HCT116 (cell line): ENCODE results near the gene HNRNPL. TPM values are rescaled to one million over a fixed set of nuclear protein-coding genes. Genes with fewer than 3 reads are reported as not detected.
"Not testable (repeated sequence)": the region's sequence is repeated elsewhere in the genome, so short reads cannot be mapped to it uniquely, and the experiment has no call there.

Experiments used
- ATAC-seq: fragments of 200-7000 bp; cut with Tn5 transposase; 2 replicates; pipeline ENCODE4 v1.9.1; 2020; ENCODE audit warnings: mild to moderate bottlenecking, moderate library complexity
- BruUV-seq: library from RNA; stranded (reverse); fragments of 400-500 nt; replicated peaks from 2 replicates; lab custom pipeline; 2021; lab: Mats Ljungman, UMichigan
- CTCF ChIA-PET: fragments of 300-600 bp; sonication (Branson Sonifier 250); formaldehyde crosslinking; loops from one replicate; lab custom pipeline; 2021; ENCODE audit warnings: antibody characterized with exemption; lab: Charles Lee
- POLR2A ChIA-PET: fragments of 300-600, 350-600 bp; sonication (Branson Sonifier 250); formaldehyde crosslinking; loops from one replicate; lab custom pipeline; 2021; ENCODE audit warnings: antibody characterized with exemption; lab: Charles Lee
- RAD21 ChIA-PET, 2 experiments: fragments of 300-600 bp; sonication (Branson Sonifier 250); formaldehyde crosslinking; loops; one replicate each; lab custom pipeline; 2023; ENCODE audit warnings: low total read pairs in 2 of 2; ENCODE audit not compliant: uncharacterized antibody in 2 of 2, unreplicated experiment in 2 of 2, low non-redundant PET in 1 of 2; lab: Charles Lee
- DNase-seq: peaks from one replicate; pipeline ENCODE4 v3.0.0-alpha.2; 2010; ENCODE audit warnings: low read depth, low spot score
- H2AFZ ChIP-seq: fragments of 200-600 bp; shearing (Covaris generic), sonication (generic); 2 replicates; pipeline ENCODE4 v1.6.1; 2017; ENCODE audit warnings: low read depth, mixed run types, mixed read lengths, antibody characterized with exemption, low read length; ENCODE audit not compliant: poor library complexity, severe bottlenecking
- H3K27ac ChIP-seq: 2 replicates; pipeline ENCODE4 v1.5.1; 2012; ENCODE audit warnings: low read depth, low read length
- H3K27me3 ChIP-seq: fragments of 200-600 bp; sonication (generic); 2 replicates; pipeline ENCODE4 v1.6.1; 2016; ENCODE audit warnings: mixed run types, low read length, mixed read lengths; ENCODE audit not compliant: insufficient read depth
- H3K36me3 ChIP-seq, 2 experiments: fragments of 200-500 bp in 1 of 2; fragments of 200-600 bp in 1 of 2; sonication (Bioruptor generic) in 1 of 2; sonication (generic) in 1 of 2; 2 replicates each; pipeline versions ENCODE4 v1.5.1 to v1.6.1; 2014 to 2016; ENCODE audit warnings: low read length in 2 of 2, inconsistent platforms in 1 of 2, mixed read lengths in 1 of 2, mixed run types in 1 of 2; ENCODE audit not compliant: insufficient read depth in 2 of 2, control insufficient read depth in 1 of 2
- H3K4me1 ChIP-seq, 2 experiments: fragments of 200-600 bp in 1 of 2; sonication (generic) in 1 of 2; 2 replicates each; pipeline versions ENCODE4 v1.5.1 to v1.6.1; 2012 to 2017; ENCODE audit warnings: low read length in 2 of 2, inconsistent platforms in 1 of 2, mild to moderate bottlenecking in 1 of 2, mixed read lengths in 1 of 2, mixed run types in 1 of 2, moderate library complexity in 1 of 2; ENCODE audit not compliant: insufficient read depth in 2 of 2, control insufficient read depth in 1 of 2
- H3K4me2 ChIP-seq: fragments of 200-600 bp; sonication (generic); 2 replicates; pipeline ENCODE4 v1.6.1; 2017; ENCODE audit warnings: mixed run types, low read length, mixed read lengths
- H3K4me3 ChIP-seq, 2 experiments: fragments of 200-600 bp in 1 of 2; sonication (generic) in 1 of 2; replicated peaks in 1 of 2; 2 replicates each; pipeline ENCODE4 v1.5.1; 2011 to 2016; ENCODE audit warnings: low read length in 2 of 2, control low read depth in 1 of 2, low read depth in 1 of 2, mild to moderate bottlenecking in 1 of 2, mixed read lengths in 1 of 2, mixed run types in 1 of 2
- H3K79me2 ChIP-seq: fragments of 200-600 bp; sonication (generic); 2 replicates; pipeline ENCODE4 v1.6.1; 2017; ENCODE audit warnings: mild to moderate bottlenecking, mixed run types, low read length, moderate library complexity, mixed read lengths; ENCODE audit not compliant: insufficient read depth
- H3K9ac ChIP-seq: fragments of 200-600 bp; sonication (generic); 2 replicates; pipeline ENCODE4 v1.6.1; 2016; ENCODE audit warnings: low read length, mixed read lengths
- H3K9me2 ChIP-seq: fragments of 200-600 bp; sonication (generic), shearing (Covaris generic); 2 replicates; pipeline ENCODE4 v1.6.1; 2017; ENCODE audit warnings: mixed run types, mild to moderate bottlenecking, moderate library complexity; ENCODE audit not compliant: insufficient read depth
- H3K9me3 ChIP-seq, 2 experiments: fragments of 200-500 bp in 1 of 2; fragments of 200-600 bp in 1 of 2; sonication (Bioruptor generic) in 1 of 2; sonication (generic) in 1 of 2; 2 replicates each; pipeline ENCODE4 v1.6.1; 2014 to 2017; ENCODE audit warnings: low read length in 2 of 2, mixed read lengths in 2 of 2, inconsistent platforms in 1 of 2, low read depth in 1 of 2, mild to moderate bottlenecking in 1 of 2, mixed run types in 1 of 2, moderate library complexity in 1 of 2; ENCODE audit not compliant: control insufficient read depth in 1 of 2, insufficient read depth in 1 of 2
- H4K20me1 ChIP-seq: fragments of 200-600 bp; sonication (generic), shearing (Covaris generic); 2 replicates; pipeline ENCODE4 v1.6.1; 2017; ENCODE audit warnings: mixed run types, mild to moderate bottlenecking, moderate library complexity; ENCODE audit not compliant: insufficient read depth
- ATF3 ChIP-seq: IDR thresholded peaks from 2 replicates; pipeline ENCODE4 v1.6.1; 2012
- CBX3 ChIP-seq: IDR thresholded peaks from 2 replicates; pipeline ENCODE4 v1.6.1; 2012; ENCODE audit warnings: low read depth
- CEBPB ChIP-seq: IDR thresholded peaks from 2 replicates; pipeline ENCODE4 v1.6.1; 2012; ENCODE audit warnings: low read depth
- ELF1 ChIP-seq: IDR thresholded peaks from 2 replicates; pipeline ENCODE4 v1.6.1; 2012; ENCODE audit warnings: low read depth, borderline replicate concordance
- EZH2 ChIP-seq: fragments of 200-600 bp; sonication (generic); IDR thresholded peaks from 2 replicates; pipeline ENCODE4 v1.6.1; 2017; ENCODE audit warnings: antibody characterized with exemption, mixed run types
- EZH2phosphoT487 ChIP-seq: fragments of 200-600 bp; IDR thresholded peaks from 2 replicates; pipeline ENCODE4 v1.6.1; 2018; ENCODE audit warnings: antibody characterized with exemption, borderline replicate concordance
- JUND ChIP-seq: IDR thresholded peaks from 2 replicates; pipeline ENCODE4 v1.6.1; 2012
- POLR2AphosphoS5 ChIP-seq: IDR thresholded peaks from 2 replicates; pipeline ENCODE4 v1.6.1; 2011; ENCODE audit warnings: mild to moderate bottlenecking, low read depth, low read length, moderate library complexity
- RAD21 ChIP-seq: IDR thresholded peaks from 2 replicates; pipeline ENCODE4 v1.6.1; 2012; ENCODE audit warnings: low read depth, mild to moderate bottlenecking
- REST ChIP-seq: IDR thresholded peaks from 2 replicates; pipeline ENCODE4 v1.6.1; 2012; ENCODE audit warnings: low read depth
- SIN3A ChIP-seq: IDR thresholded peaks from 2 replicates; pipeline ENCODE4 v1.6.1; 2012; ENCODE audit warnings: low read depth
- TCF7L2 ChIP-seq: IDR thresholded peaks from 2 replicates; pipeline ENCODE4 v1.7.0; 2011; ENCODE audit warnings: borderline replicate concordance, inconsistent platforms; ENCODE audit not compliant: insufficient read depth, insufficient read length; ENCODE audit errors: extremely low read depth
- intact Hi-C: fragments of 100-400 bp; cut with micrococcal nuclease; formaldehyde crosslinking; loops from 2 replicates; pipeline ENCODE4 v1.10.0; 2022
- total RNA-seq: library from RNA; stranded (reverse); gene quantifications from one replicate; pipeline ENCODE4 v1.2.1, GENCODE V29; 2021; ENCODE audit not compliant: unreplicated experiment

Gene HNRNPL
- total RNA-seq, 1 experiment from 2014 or later: 551 TPM

- no peaks in the 10 kb centered on the region for H3K9me2 ChIP-seq
- H3K36me3 ChIP-seq: no peaks in the 10 kb centered on the region
- no peak overlapping the region for H3K9ac ChIP-seq
- H3K4me2 ChIP-seq: no peak overlapping the region
- no peaks in the 10 kb centered on the region for H3K79me2 ChIP-seq
- no peaks in the 10 kb centered on the region for H3K9me3 ChIP-seq
- DNase-seq: no peak
- ChIA-PET POLR2A (interaction anchor here (1.1 kb wide), 1 partner anchor 14 kb away, joined by 4 read pairs; no protein-coding TSS in a partner anchor), RAD21 (no interaction called here), CTCF (no interaction called here)
- no peaks in the 10 kb centered on the region for H4K20me1 ChIP-seq
- BruUV-seq: no TSS peak
- no peak overlapping the region for H3K4me3 ChIP-seq
- no peaks in the 10 kb centered on the region for H3K27me3 ChIP-seq
- TF ChIP-seq JUND (no peak), TCF7L2 (no peak), CEBPB (no peak), EZH2phosphoT487 (no peak), EZH2 (no peak), POLR2AphosphoS5 (no peak), CBX3 (no peak), ELF1 (no peak), SIN3A (no peak), RAD21 (no peak), REST (no peak), ATF3 (no peak)
- H2AFZ ChIP-seq: no peak overlapping the region
- ATAC-seq: no peak
- intact Hi-C loops: no loop called here
- peaks cover 0 to 5% of the 10 kb centered on the region in 2 experiments; a peak in 2 of 4 replicates for H3K4me1 ChIP-seq
- H3K27ac ChIP-seq: no peak overlapping the region
Measured at GRCh38 chr19:38808741-38809140, 41.0 kb downstream of the HNRNPL start.

- not testable (repeated sequence) for DNase-seq, H3K4me2 ChIP-seq
Measured at GRCh38 chr19:38807374-38808098, 42.2 kb downstream of the HNRNPL start.

More at GRCh38 chr19:38807374-38808098, 42.2 kb downstream of the HNRNPL start:
- POLR2A ChIA-PET: interaction anchor here (1.1 kb wide), 1 partner anchor 15 kb away, joined by 4 read pairs; no protein-coding TSS in a partner anchor
- H3K36me3 ChIP-seq, H2AFZ ChIP-seq, H3K9me3 ChIP-seq, H3K9me2 ChIP-seq, intact Hi-C loops, CTCF ChIA-PET, H3K9ac ChIP-seq, BruUV-seq, ATAC-seq, H4K20me1 ChIP-seq, H3K27me3 ChIP-seq, H3K4me3 ChIP-seq, H3K4me1 ChIP-seq, H3K27ac ChIP-seq, H3K79me2 ChIP-seq, RAD21 ChIA-PET: not testable (repeated sequence)
